Muscle of arm (tissue), 12 donors: ENCODE measurements around the gene PANK3. TPM values are rescaled to one million over a fixed set of nuclear protein-coding genes. Genes with fewer than 3 reads are reported as not detected.
"Not testable (repeated sequence)": the region's sequence is repeated elsewhere in the genome, so short reads cannot be mapped to it uniquely, and the experiment has no call there.

Source experiments
- DNase-seq: peaks from one replicate; pipeline ENCODE4 v3.0.0-alpha.2; 2013
- polyA plus RNA-seq, 12 donors: library from polyadenylated mRNA; unstranded; fragments of 120-200 nt; gene quantifications; one replicate each; pipeline ENCODE4 v1.2.1, GENCODE V29; 2013; ENCODE audit not compliant: insufficient read length in 12 of 12

PANK3 gene
- polyA plus RNA-seq, 12 donors: 34.2 to 51.8 (median 45.9) TPM; not detected in 1

DNA sequence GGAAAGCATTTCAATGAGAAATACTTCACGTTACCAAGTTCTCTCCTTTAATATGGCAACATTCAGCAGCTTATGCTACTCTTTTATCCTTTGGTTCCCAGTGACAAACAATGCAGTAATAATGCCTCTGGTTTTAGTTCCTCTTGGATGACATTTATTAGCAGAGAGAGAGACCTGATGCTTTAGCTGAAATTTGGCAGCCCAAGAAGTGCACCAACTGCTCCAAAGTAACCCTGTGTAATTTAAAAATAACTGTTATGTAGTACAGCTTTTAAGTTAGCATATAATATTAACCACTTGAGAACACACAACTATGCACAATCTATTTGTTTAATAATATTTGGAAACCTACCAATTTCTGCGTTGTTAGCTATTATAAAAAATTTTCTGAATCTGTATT, 21.8 kb downstream of the PANK3 start:
- DNase-seq: no peak

DNA sequence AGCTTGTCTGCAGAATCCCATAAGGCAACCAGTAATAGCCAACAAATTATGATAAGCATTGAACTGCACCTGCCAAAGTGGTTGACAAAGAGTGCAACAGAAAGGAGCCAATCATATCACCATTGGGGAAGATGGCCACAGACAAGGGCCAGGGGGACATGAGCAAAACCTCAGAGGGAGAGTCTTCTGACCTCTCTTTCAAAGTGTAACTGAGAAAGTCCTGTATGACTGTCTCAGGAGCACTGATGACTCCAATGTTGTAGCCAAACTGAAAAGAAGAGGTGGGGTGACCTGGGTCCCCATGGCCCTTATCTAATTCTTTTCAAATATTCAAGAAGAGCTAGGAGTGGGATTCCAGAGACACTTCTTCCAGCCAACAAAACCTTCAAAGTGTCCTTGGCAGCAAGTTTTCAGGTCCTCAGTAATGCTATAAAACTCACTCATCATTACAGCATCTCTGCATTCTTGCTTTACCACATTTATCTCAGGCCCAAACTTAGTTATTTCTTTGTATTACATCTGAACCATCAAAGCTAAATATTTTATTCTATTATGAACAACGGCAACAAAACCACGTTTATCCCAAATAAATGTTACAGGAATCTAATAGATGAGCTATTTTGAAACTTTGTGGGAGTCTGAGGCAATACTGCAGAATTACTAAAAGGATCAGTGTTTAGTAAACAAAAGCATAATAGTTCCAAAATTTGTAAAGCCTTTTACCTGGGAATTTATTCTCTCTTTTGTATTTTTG, 25.6 kb downstream of the PANK3 start:
- DNase-seq: no peak

DNA sequence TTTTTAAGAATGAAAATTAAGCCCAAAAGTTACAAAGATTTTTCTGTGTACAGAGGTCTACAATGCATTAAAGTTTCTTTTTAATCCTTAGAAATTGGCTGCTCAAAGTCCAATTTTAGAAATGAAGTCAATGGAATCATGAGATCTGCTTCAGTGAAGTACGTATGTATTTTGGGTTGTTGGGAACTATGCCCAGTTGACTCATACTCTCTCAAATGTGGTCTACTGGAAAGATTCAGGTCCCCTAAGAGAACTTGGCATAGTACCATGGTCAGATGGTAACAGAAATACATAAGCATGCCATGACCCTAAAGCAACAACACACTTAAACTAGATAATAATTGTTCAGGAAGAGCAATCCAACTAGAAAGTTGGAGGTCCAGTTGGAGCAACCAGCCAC, 27.0 kb downstream of the PANK3 start:
- DNase-seq: peak; percentile 22

DNA sequence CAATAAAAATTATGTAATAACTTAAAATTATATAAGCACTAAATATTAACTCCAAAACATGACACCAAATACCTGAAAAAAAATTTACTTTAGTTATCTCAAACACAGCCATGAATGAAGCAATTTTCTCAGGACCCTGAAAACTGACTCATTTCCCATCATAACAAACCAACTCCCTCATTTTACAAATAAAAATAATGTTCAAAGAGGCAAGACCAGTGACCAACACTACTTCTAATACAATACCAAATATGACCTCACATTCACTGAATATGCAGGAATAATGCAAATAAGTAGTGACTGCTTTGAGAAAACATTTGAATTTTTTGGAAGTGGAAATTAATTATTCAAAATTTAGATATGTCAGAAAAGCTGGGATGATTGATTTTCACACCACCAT, 28.5 kb downstream of the PANK3 start:
- DNase-seq: no peak

- DNase-seq: no peak
Observed at GRCh38 chr5:168549554-168549953, 29.6 kb downstream of the PANK3 start.

GRCh38 chr5:168537176-168537575, 42.0 kb downstream of the PANK3 start:
- no peak for DNase-seq

DNA sequence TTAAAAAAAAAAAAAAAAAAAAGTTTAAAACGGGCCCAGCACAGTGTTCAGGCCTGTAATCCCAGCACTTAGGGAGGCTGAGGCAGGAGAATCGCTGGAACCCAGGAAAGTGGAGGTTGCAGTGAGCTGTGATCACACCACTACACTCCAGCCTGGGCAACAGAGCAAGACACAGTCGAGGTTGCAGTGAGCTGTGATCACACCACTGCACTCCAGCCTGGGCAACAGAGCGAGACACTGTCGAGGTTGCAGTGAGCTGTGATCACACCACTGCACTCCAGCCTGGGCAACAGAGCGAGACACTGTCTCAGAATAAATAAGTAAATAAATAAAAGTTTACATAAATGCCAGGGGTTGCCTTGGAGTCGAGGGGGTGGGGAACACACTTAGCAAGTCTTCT, 44.8 kb downstream of the PANK3 start:
- not testable (repeated sequence) for DNase-seq

GRCh38 chr5:168531987-168532864, 46.9 kb downstream of the PANK3 start:
- DNase-seq: no peak

DNA sequence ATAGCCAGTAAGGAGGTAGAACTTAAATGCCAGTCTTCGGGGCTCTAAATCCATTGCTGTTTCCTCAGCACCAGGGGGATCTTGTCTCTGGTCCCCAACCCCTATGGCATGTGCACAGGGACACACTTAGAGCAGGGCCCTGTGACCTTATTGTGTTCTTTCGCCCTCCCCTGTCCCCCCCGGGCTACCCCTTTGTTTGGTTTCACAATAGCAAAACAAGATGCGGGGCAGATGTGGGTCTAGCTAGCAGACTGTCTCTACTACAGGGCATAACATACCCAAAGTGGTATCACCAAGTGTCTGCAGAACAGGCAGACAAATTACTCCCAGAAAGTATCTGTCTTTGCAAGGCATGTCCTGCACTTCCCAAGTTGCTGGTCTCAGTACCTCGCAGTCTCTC, 48.0 kb downstream of the PANK3 start:
- no peak for DNase-seq

DNA sequence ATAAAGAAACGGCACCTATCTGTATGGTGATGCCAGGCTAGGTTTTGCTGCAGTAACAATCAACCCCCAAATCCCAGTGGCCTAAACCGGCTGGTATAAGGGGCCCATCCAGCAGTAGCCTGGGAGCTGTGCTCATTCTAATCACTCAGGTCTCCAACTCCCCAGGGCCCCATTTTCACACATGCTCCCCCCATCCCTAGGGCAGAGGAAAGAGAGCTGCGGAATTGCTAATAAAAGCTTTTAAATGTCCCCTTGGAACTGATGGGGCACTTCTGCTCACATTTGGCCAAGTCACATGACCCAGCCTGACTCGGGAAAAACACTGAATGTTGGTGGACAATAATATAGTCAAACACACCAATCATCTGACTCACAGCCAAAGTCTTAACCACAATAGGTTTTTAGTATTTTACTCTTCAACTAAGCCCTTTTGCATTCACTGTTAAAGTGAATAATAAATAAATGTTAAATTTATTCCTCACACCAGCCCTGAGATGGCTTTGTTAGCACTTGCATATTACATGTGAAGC, 48.5 kb downstream of the PANK3 start:
- no peak for DNase-seq

DNA sequence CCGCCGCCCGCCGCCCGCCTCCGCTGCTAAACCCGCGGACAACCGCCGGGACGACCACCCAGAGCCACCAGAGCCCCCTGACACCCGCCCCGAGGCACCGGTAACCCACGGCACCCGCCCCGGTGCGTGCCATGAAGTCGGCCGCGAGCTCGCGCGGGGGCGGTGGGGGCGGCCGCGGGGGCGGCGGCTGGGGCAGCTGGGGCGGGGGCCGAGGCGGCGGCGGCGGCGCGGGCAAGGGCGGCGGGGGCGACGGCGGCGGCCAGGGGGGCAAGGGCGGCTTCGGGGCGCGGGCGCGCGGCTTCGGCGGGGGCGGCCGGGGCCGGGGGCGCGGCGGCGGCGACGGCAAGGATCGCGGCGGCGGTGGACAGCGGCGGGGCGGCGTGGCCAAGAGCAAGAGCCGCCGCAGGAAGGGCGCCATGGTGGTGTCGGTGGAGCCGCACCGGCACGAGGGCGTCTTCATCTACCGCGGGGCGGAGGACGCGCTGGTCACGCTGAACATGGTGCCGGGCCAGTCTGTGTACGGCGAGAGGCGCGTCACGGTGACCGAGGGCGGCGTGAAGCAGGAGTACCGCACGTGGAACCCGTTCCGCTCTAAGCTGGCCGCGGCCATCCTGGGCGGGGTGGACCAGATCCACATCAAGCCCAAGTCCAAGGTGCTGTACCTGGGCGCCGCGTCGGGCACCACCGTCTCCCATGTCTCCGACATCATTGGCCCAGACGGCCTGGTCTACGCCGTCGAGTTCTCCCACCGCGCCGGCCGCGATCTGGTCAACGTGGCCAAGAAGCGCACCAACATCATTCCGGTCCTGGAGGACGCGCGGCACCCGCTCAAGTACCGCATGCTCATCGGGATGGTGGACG, 49.6 kb downstream of the PANK3 start:
- peak; percentile 0 for DNase-seq

GRCh38 chr5:168528521-168529373, 50.4 kb downstream of the PANK3 start, which contains the start of gene FBLL1:
FBLL1 (plus strand) TSS chr5:168529305; CDS start chr5:168529505, 200 bp downstream.
- DNase-seq: peak; percentile 51

GRCh38 chr5:168527756-168528295, 51.3 kb downstream of the PANK3 start:
- no peak for DNase-seq

DNA sequence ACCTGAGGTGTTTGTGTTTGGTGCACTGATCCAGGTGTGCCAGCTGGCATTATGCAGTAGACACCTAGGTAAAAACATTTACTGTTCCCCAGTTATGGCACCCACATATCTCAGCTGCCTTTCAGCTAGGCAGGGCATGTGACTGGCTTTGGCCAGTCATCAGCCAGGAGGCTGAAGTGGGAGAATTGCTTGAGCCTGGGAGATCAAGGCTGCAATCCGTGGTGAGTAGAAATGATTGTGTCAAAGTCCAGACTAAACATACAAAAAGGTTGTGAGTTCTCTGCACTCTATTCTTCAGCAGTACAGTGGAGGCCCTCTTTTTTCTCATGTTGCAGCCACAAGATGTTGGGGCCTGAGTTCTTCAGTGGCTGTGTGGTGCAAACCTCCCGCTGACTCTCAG, 53.3 kb downstream of the PANK3 start:
- no peak for DNase-seq

GRCh38 chr5:168513861-168514428, 65.2 kb downstream of the PANK3 start:
- no peak for DNase-seq

DNA sequence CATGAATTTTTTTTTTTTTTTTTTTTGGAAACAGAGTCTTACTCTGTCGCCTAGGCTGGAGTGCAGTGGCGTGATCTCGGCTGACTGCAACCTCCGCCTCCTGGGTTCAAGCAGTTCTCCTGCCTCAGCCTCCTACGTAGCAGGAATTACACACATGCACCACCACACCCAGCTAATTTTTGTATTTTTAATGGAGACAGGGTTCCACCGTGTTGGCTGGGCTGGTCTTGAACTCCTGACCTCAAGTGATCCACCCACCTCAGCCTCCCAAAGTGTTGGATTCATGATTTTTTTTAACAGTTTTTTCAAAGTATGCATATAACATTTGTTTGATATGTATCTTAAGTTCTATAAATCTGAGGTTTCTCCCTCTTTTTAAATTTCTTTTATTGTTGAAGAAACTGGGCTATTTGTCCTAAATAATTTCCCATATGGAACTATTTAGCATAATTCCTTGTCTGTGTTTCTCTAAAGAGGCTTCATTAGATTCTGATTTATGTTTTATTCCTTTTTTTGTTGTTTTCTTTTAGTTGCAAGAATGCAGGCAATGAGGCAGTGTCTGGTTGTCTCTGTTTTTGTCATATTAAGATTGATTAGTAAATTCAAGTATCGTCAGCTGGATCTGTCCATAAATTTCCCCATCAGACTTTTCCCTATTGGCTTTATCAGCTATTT, 76.5 kb downstream of the PANK3 start:
- no peak for DNase-seq
